CD14-positive monocyte (primary cell): ENCODE measurements around the gene CAPN9. TPM values are rescaled to one million over a fixed set of nuclear protein-coding genes. Genes with fewer than 3 reads are reported as not detected.

Source experiments
- DNase-seq, 3 donors: peaks; one replicate each; pipeline ENCODE4 v3.0.0-alpha.2; 2011 to 2022
- H2AFZ ChIP-seq: 2 replicates; pipeline ENCODE4 v1.6.0; 2012; ENCODE audit warnings: mild to moderate bottlenecking, low read depth, low read length, inconsistent platforms; ENCODE audit not compliant: insufficient read depth, poor library complexity, severe bottlenecking
- H3K27ac ChIP-seq, 2 donors: 1 replicate in 1 of 2; 2 replicates in 1 of 2; pipeline ENCODE4 v1.5.1; 2012 to 2013; ENCODE audit warnings: low read length in 2 of 2, control low read depth in 1 of 2, inconsistent platforms in 1 of 2, low read depth in 1 of 2, mild to moderate bottlenecking in 1 of 2
- H3K27me3 ChIP-seq, 2 donors: one replicate each; pipeline versions ENCODE4 v1.6.0 to v1.6.1; 2011 to 2013; ENCODE audit warnings: low read length in 2 of 2; ENCODE audit not compliant: control insufficient read depth in 2 of 2, insufficient read depth in 2 of 2
- H3K36me3 ChIP-seq, 2 donors: replicated peaks in 1 of 2; 1 replicate in 1 of 2; 2 replicates in 1 of 2; pipeline versions ENCODE4 v1.5.1 to v1.6.1; 2012 to 2013; ENCODE audit warnings: low read length in 2 of 2, control low read depth in 1 of 2, inconsistent platforms in 1 of 2, mild to moderate bottlenecking in 1 of 2; ENCODE audit not compliant: insufficient read depth in 2 of 2, control insufficient read depth in 1 of 2
- H3K4me1 ChIP-seq, 2 donors: 1 replicate in 1 of 2; 2 replicates in 1 of 2; pipeline versions ENCODE4 v1.5.1 to v1.6.1; 2012 to 2013; ENCODE audit warnings: low read length in 2 of 2, control low read depth in 1 of 2, inconsistent platforms in 1 of 2, mild to moderate bottlenecking in 1 of 2, moderate library complexity in 1 of 2; ENCODE audit not compliant: insufficient read depth in 2 of 2, control insufficient read depth in 1 of 2
- H3K4me2 ChIP-seq: replicated peaks from 2 replicates; pipeline ENCODE3; 2012; ENCODE audit warnings: low read length, moderate library complexity, mild to moderate bottlenecking; ENCODE audit not compliant: poor library complexity, severe bottlenecking; ENCODE audit errors: extremely low read depth
- H3K4me3 ChIP-seq, 3 experiments: fragments of 200-600 bp in 1 of 3; sonication (generic) in 1 of 3; replicated peaks in 1 of 3; 1 replicate in 2 of 3; 2 replicates in 1 of 3; pipeline ENCODE4 v1.5.1; 2011 to 2013; ENCODE audit warnings: low read length in 3 of 3, mild to moderate bottlenecking in 3 of 3, control low read depth in 2 of 3, low read depth in 2 of 3, inconsistent platforms in 1 of 3, moderate library complexity in 1 of 3
- H3K79me2 ChIP-seq: 2 replicates; pipeline ENCODE4 v1.6.0; 2012; ENCODE audit warnings: mild to moderate bottlenecking, control low read depth, inconsistent platforms, low read length, moderate library complexity; ENCODE audit not compliant: insufficient read depth
- H3K9ac ChIP-seq: 2 replicates; pipeline ENCODE4 v1.6.0; 2017; ENCODE audit warnings: low read length, mild to moderate bottlenecking; ENCODE audit not compliant: insufficient read depth, poor library complexity, severe bottlenecking
- H3K9me3 ChIP-seq, 2 donors: replicated peaks in 1 of 2; 1 replicate in 1 of 2; 2 replicates in 1 of 2; pipeline versions ENCODE4 v1.5.1 to v1.6.1; 2012 to 2013; ENCODE audit warnings: low read length in 2 of 2, control low read depth in 1 of 2; ENCODE audit not compliant: control insufficient read depth in 1 of 2, insufficient read depth in 1 of 2
- H4K20me1 ChIP-seq: 2 replicates; pipeline ENCODE4 v1.6.0; 2012; ENCODE audit warnings: mild to moderate bottlenecking, low read length, control low read depth, moderate library complexity; ENCODE audit not compliant: insufficient read depth
- H3K27ac Mint-ChIP-seq, 7 donors: one replicate each; pipeline ENCODE4 v1.8.0; 2020; ENCODE audit warnings: mild to moderate bottlenecking in 7 of 7, mixed read lengths in 7 of 7, moderate library complexity in 6 of 7, inconsistent platforms in 2 of 7
- H3K27me3 Mint-ChIP-seq, 3 donors: one replicate each; pipeline ENCODE4 v1.8.0; 2021 to 2022; ENCODE audit warnings: low read depth in 3 of 3, mild to moderate bottlenecking in 3 of 3, mixed read lengths in 3 of 3, moderate library complexity in 3 of 3, inconsistent platforms in 1 of 3
- H3K36me3 Mint-ChIP-seq, 2 donors: one replicate each; pipeline ENCODE4 v1.8.0; 2020; ENCODE audit warnings: mixed read lengths in 2 of 2, inconsistent platforms in 1 of 2, mild to moderate bottlenecking in 1 of 2
- H3K4me1 Mint-ChIP-seq: one replicate; pipeline ENCODE4 v1.8.0; 2020; ENCODE audit warnings: mild to moderate bottlenecking, mixed read lengths
- H3K4me3 Mint-ChIP-seq, 2 donors: one replicate each; pipeline ENCODE4 v1.8.0; 2020; ENCODE audit warnings: mild to moderate bottlenecking in 2 of 2, mixed read lengths in 2 of 2, moderate library complexity in 1 of 2
- H3K9me3 Mint-ChIP-seq, 7 donors: one replicate each; pipeline ENCODE4 v1.8.0; 2020 to 2022; ENCODE audit warnings: mixed read lengths in 7 of 7, mild to moderate bottlenecking in 6 of 7, moderate library complexity in 6 of 7, inconsistent platforms in 2 of 7
- CTCF ChIP-seq: fragments of 200-600 bp; IDR thresholded peaks from one replicate; pipeline ENCODE4 v1.8.0; 2022; ENCODE audit warnings: antibody characterized with exemption, mild to moderate bottlenecking
- WGBS: methylation state at CpG from one replicate; pipeline ENCODE4 v1.1.5; 2013; ENCODE audit warnings: missing lambda C conversion rate; ENCODE audit not compliant: insufficient coverage; 5-methylcytosine and 5-hydroxymethylcytosine counted together
- intact Hi-C, 2 donors: fragments of 100-400 bp; cut with micrococcal nuclease; formaldehyde crosslinking; loops; one replicate each; pipeline versions ENCODE4 v1.15.0 to v1.15.1; 2023
- polyA plus RNA-seq, 3 donors: library from polyadenylated mRNA; depleted of rRNA in 1 of 3; unstranded in 2 of 3; stranded (reverse) in 1 of 3; fragments of 300-500 nt in 2 of 3; fragments of >200 nt in 1 of 3; fragmentation: Illumina TruSeq in 2 of 3; gene quantifications; 1 replicate in 2 of 3; 2 replicates in 1 of 3; pipeline ENCODE4 v1.2.3, GENCODE V29; 2012 to 2021

The CAPN9 gene
- polyA plus RNA-seq, 3 donors, result not detected

- Histone ChIP-seq H4K20me1 (no peaks in the 10 kb centered on the region), H3K27ac (no peak overlapping the region), H3K79me2 (no peaks in the 10 kb centered on the region), H3K9ac (no peak overlapping the region), H2AFZ (no peak overlapping the region), H3K4me3 (no peak overlapping the region), H3K4me2 (no peak overlapping the region), H3K27me3 (no peaks in the 10 kb centered on the region), H3K9me3 (peaks cover 0 to 12% of the 10 kb centered on the region in 2 donors), H3K36me3 (no peaks in the 10 kb centered on the region), H3K4me1 (no peaks in the 10 kb centered on the region)
- Mint-ChIP-seq H3K27ac (no peak overlapping the region), H3K36me3 (no peaks in the 10 kb centered on the region), H3K4me1 (no peaks in the 10 kb centered on the region), H3K4me3 (no peak overlapping the region), H3K27me3 (peaks cover 6 to 10% (median 7%) of the 10 kb centered on the region in 3 donors), H3K9me3 (peaks cover 8 to 30% (median 17%) of the 10 kb centered on the region in 7 donors)
- DNase-seq, result no peak
- no peak for TF ChIP-seq CTCF
- intact Hi-C loops, result no loop called here
These were observed 68.8 kb downstream of the CAPN9 start for GRCh38 chr1:230816018-230816417.

GRCh38 chr1:230818367-230818766 is 71.2 kb downstream of the CAPN9 start:
- no peaks in the 10 kb centered on the region for H4K20me1 ChIP-seq
- no peaks in the 10 kb centered on the region for H3K36me3 Mint-ChIP-seq
- H3K4me1 ChIP-seq, result no peaks in the 10 kb centered on the region
- H3K4me3 ChIP-seq, result no peak overlapping the region
- no peak overlapping the region for H3K27ac Mint-ChIP-seq
- DNase-seq, result no peak
- H3K36me3 ChIP-seq, result no peaks in the 10 kb centered on the region
- no peak for TF ChIP-seq CTCF
- WGBS, result no CpG with 5 or more reads among the region's 1 CpG
- H3K4me3 Mint-ChIP-seq, result no peak overlapping the region
- H3K27me3 ChIP-seq, result no peaks in the 10 kb centered on the region
- H3K27me3 Mint-ChIP-seq, result peaks cover 6 to 12% (median 9%) of the 10 kb centered on the region in 3 donors
- no peak overlapping the region for H3K27ac ChIP-seq
- H3K79me2 ChIP-seq, result no peaks in the 10 kb centered on the region
- intact Hi-C loops, result no loop called here
- H2AFZ ChIP-seq, result no peak overlapping the region
- H3K9me3 Mint-ChIP-seq, result peaks cover 0 to 11% (median 5%) of the 10 kb centered on the region in 7 donors
- no peak overlapping the region for H3K9ac ChIP-seq
- no peaks in the 10 kb centered on the region for H3K9me3 ChIP-seq
- H3K4me1 Mint-ChIP-seq, result no peaks in the 10 kb centered on the region
- no peak overlapping the region for H3K4me2 ChIP-seq
